ENCODE data around the gene CHTOP. TPM values are rescaled to one million over a fixed set of nuclear protein-coding genes. Genes with fewer than 3 reads are reported as not detected.

The CHTOP gene
- total RNA-seq, 1 experiment from 2014 or later = 85.1 TPM

- H3K4me3 ChIP-seq (ENCODE audit: low read depth, low read length) = no peak overlapping the region
- ChIA-PET POLR2A (no interaction called here), CTCF (interaction anchor here (0.7 kb wide), 1 partner anchor 60 kb away, joined by 3 read pairs; no protein-coding TSS in a partner anchor)
- Mint-ChIP-seq H3K4me3 (ENCODE audit: unreplicated experiment) (peak overlapping the region; percentile 55), H3K36me3 (ENCODE audit: insufficient read depth, unreplicated experiment) (peaks cover 16% of the 10 kb centered on the region), H3K4me1 (ENCODE audit: low read depth, unreplicated experiment) (peaks cover 19% of the 10 kb centered on the region), H3K27ac (ENCODE audit: unreplicated experiment) (peak overlapping the region; percentile 47), H3K27me3 (ENCODE audit: insufficient read depth, unreplicated experiment) (no peaks in the 10 kb centered on the region), H3K9me3 (ENCODE audit: unreplicated experiment) (no peaks in the 10 kb centered on the region)
- H3K9me3 ChIP-seq = no peaks in the 10 kb centered on the region
- DNase-seq = no peak
- TF ChIP-seq CTCF (IDR thresholded peaks at IDR 0.05; ENCODE audit: insufficient read depth in 1 of 2, low read depth in 1 of 2, low read length in 1 of 2, severe bottlenecking in 1 of 2, unreplicated experiment in 1 of 2) = no peak
- BruUV-seq (replicated peaks) = no TSS peak
- H3K27me3 ChIP-seq (replicated peaks; ENCODE audit: control insufficient read depth, insufficient read depth, low read length) = no peaks in the 10 kb centered on the region
- peaks cover 14% of the 10 kb centered on the region for H3K4me1 ChIP-seq
- peaks cover 5% of the 10 kb centered on the region; the same call in 1 of the 2 replicates for H3K36me3 ChIP-seq (ENCODE audit: control insufficient read depth, insufficient read depth, low read length)
- intact Hi-C loops (cut with micrococcal nuclease; ENCODE audit: unreplicated experiment) = loop anchor here (5.0 kb wide), 1 partner anchor 96 kb away; no protein-coding TSS in a partner anchor
Measured at GRCh38 chr1:153673511-153673910, 39.6 kb downstream of the CHTOP start.

- Histone ChIP-seq H3K27me3 (replicated peaks; ENCODE audit: control insufficient read depth, insufficient read depth, low read length) (no peaks in the 10 kb centered on the region), H3K4me3 (ENCODE audit: low read depth, low read length) (peak overlapping the region; percentile 73), H3K4me1 (peaks cover 16% of the 10 kb centered on the region), H3K9me3 (no peaks in the 10 kb centered on the region), H3K36me3 (ENCODE audit: control insufficient read depth, insufficient read depth, low read length) (no peaks in the 10 kb centered on the region)
- intact Hi-C loops (cut with micrococcal nuclease; ENCODE audit: unreplicated experiment) = loop anchor here (1.0 to 5.0 kb wide), 6 partner anchors 71 to 312 kb away; partner anchors contain the start of genes GATAD2B, RAB13 and RPS27
- H3K9me3 Mint-ChIP-seq (ENCODE audit: unreplicated experiment) = no peaks in the 10 kb centered on the region
- H3K27ac Mint-ChIP-seq (ENCODE audit: unreplicated experiment) = peak overlapping the region; percentile 18
- POLR2A ChIA-PET = interaction anchor here (0.6 kb wide), 1 partner anchor 469 kb away, joined by 4 read pairs; no protein-coding TSS in a partner anchor
- peak; percentile 91 to 93 for TF ChIP-seq CTCF (IDR thresholded peaks at IDR 0.05; ENCODE audit: insufficient read depth in 1 of 2, low read depth in 1 of 2, low read length in 1 of 2, severe bottlenecking in 1 of 2, unreplicated experiment in 1 of 2)
- no TSS peak for BruUV-seq (replicated peaks)
- H3K4me1 Mint-ChIP-seq (ENCODE audit: low read depth, unreplicated experiment) = peaks cover 28% of the 10 kb centered on the region
- CTCF ChIA-PET = interaction anchor here (0.5 to 1.4 kb wide), 5 partner anchors 50 to 98 kb away, joined by 3 to 6 read pairs (median 5); partner anchors contain the start of genes INTS3, S100A13 and SLC27A3
- peaks cover 9% of the 10 kb centered on the region for H3K27me3 Mint-ChIP-seq (ENCODE audit: insufficient read depth, unreplicated experiment)
- peak overlapping the region; percentile 97 for H3K4me3 Mint-ChIP-seq (ENCODE audit: unreplicated experiment)
- peak; percentile 66 to 72 for DNase-seq
- peaks cover 19% of the 10 kb centered on the region for H3K36me3 Mint-ChIP-seq (ENCODE audit: insufficient read depth, unreplicated experiment)
Measured at GRCh38 chr1:153677718-153678518, 44.1 kb downstream of the CHTOP start.

DNA sequence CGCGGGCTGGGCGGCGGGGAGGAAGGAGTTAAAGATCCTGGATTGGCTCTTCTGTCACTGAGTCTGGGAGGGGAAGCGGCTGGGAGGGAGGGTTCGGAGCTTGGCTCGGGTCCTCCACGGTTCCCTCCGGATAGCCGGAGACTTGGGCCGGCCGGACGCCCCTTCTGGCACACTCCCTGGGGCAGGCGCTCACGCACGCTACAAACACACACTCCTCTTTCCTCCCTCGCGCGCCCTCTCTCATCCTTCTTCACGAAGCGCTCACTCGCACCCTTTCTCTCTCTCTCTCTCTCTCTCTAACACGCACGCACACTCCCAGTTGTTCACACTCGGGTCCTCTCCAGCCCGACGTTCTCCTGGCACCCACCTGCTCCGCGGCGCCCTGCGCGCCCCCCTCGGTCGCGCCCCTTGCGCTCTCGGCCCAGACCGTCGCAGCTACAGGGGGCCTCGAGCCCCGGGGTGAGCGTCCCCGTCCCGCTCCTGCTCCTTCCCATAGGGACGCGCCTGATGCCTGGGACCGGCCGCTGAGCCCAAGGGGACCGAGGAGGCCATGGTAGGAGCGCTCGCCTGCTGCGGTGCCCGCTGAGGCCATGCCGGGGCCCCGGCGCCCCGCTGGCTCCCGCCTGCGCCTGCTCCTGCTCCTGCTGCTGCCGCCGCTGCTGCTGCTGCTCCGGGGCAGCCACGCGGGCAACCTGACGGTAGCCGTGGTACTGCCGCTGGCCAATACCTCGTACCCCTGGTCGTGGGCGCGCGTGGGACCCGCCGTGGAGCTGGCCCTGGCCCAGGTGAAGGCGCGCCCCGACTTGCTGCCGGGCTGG is 44.9 kb downstream of the CHTOP start, which contains the start of gene NPR1:
Gene NPR1, plus strand, starts transcription at position 170 of the 818 bp plus-strand sequence. Its CDS starts 421 bp downstream, at position 591.
- H3K27me3 Mint-ChIP-seq (ENCODE audit: insufficient read depth, unreplicated experiment) = peaks cover 9% of the 10 kb centered on the region
- peaks cover 16% of the 10 kb centered on the region for H3K4me1 ChIP-seq
- H3K4me1 Mint-ChIP-seq (ENCODE audit: low read depth, unreplicated experiment) = peaks cover 32% of the 10 kb centered on the region
- peak within 1 kb of the TSS; percentile 87 for H3K27ac Mint-ChIP-seq (ENCODE audit: unreplicated experiment)
- ChIA-PET CTCF (interaction anchor here (0.6 to 1.4 kb wide), 6 partner anchors 49 to 316 kb away, joined by 3 to 6 read pairs (median 4); partner anchors contain the start of genes INTS3, S100A13 and SLC27A3), POLR2A (interaction anchor here (0.6 kb wide), 1 partner anchor 150 kb away, joined by 3 read pairs; no protein-coding TSS in a partner anchor)
- H3K4me3 ChIP-seq (ENCODE audit: low read depth, low read length) = peak within 1 kb of the TSS; percentile 73
- no peaks in the 10 kb centered on the region for H3K36me3 ChIP-seq (ENCODE audit: control insufficient read depth, insufficient read depth, low read length)
- H3K36me3 Mint-ChIP-seq (ENCODE audit: insufficient read depth, unreplicated experiment) = peaks cover 19% of the 10 kb centered on the region
- DNase-seq = peak in 1 of 2 experiments; percentile 45
- no TSS peak for BruUV-seq (replicated peaks)
- H3K4me3 Mint-ChIP-seq (ENCODE audit: unreplicated experiment) = peak within 1 kb of the TSS; percentile 97
- H3K9me3 Mint-ChIP-seq (ENCODE audit: unreplicated experiment) = no peaks in the 10 kb centered on the region
- intact Hi-C loops (cut with micrococcal nuclease; ENCODE audit: unreplicated experiment) = loop anchor here (2.0 to 5.0 kb wide), 2 partner anchors 244 to 308 kb away; partner anchors contain the start of genes GATAD2B and RAB13
- no peaks in the 10 kb centered on the region for H3K9me3 ChIP-seq
- no peaks in the 10 kb centered on the region for H3K27me3 ChIP-seq (replicated peaks; ENCODE audit: control insufficient read depth, insufficient read depth, low read length)
- TF ChIP-seq CTCF (IDR thresholded peaks at IDR 0.05; ENCODE audit: insufficient read depth in 1 of 2, low read depth in 1 of 2, low read length in 1 of 2, severe bottlenecking in 1 of 2, unreplicated experiment in 1 of 2) = no peak

Measured in Caco-2 (cell line).